Measurements from ENCODE around the gene CCDC30.
"Not testable (repeated sequence)": the region's sequence is repeated elsewhere in the genome, so short reads cannot be mapped to it uniquely, and the experiment has no call there.

The CCDC30 gene

DNA sequence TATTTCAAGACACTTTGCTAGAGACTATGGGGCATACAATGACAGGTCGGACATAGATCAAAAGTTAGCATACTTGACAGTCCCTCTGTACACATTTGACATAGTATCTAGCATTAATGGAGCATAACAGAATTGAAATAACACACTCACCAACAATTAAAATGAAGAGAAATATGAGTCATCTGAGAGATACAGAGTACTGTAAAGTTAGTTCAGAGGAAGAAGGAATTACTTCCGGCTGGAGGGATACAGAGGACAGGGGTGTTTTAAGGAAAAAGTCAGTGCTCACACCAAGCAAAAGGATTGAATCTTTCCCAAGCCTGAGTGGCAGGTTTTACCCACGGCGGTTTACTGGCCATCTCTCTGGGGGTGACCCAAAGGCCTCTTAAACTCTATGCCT, 9.7 kb upstream of the CCDC30 start:
- no peak for DNase-seq (ENCODE audit: low read depth)

DNA sequence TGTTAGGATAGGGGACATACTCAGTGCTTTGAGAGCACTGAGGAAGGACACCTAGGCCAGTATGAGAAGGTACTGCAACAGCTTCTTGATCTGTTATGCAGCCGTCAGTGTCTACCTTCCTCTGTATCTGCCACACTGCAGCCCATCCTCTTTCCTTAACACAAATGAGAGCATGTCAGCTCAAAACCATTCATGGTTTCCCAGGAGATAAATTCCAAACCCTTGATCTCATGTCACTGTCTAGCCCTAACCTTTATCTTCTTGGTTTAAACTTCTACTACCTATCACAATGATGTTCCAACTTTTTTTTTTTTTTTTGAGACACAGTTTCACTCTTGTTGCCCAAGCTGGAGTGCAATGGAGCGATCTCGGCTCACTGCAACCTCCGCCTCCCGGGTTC, 8.7 kb upstream of the CCDC30 start:
- no peak for DNase-seq (ENCODE audit: low read depth)

DNA sequence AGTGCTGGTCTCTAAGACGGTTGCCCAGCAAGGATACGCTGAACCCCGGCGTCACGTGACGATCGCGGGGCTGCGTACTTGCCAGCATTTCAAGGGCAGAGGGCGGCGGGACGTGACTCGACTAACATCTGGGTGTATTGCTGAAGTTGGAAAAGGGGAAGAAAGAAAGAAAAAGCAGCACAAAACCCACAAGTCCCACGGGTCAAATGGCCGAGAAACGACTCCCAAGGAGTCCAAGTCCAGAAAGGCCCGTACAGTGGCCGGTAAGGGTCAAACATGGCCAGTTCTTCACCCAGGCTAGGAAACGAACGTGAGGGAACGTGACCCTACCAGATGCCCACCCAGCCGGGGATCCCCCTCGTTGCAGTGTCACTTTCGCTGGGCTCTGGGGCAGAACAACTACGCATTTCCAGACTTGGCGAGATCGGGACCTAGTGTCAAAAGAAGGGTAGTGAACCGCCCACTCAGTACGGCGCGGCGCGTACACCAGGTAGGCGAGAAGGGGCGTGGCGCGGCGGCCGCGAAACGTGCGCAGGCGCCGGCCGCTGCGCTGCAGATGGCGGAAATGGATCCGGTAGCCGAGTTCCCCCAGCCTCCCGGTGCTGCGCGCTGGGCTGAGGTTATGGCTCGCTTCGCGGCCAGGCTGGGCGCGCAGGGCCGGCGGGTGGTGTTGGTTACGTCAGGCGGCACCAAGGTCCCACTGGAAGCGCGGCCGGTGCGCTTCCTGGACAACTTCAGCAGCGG, 6.9 kb upstream of the CCDC30 start, which contains the start of the genes PPCS and ZMYND12:
Gene PPCS (plus strand): TSS at position 534 of the 744 bp plus-strand sequence. CDS start 23 bp downstream, at position 557.
Gene ZMYND12 (minus strand): TSS at position 13 of the 744 bp plus-strand sequence. CDS start 25 bp downstream, outside the sequence.
- peak; percentile 38 for DNase-seq (ENCODE audit: low read depth)

DNA sequence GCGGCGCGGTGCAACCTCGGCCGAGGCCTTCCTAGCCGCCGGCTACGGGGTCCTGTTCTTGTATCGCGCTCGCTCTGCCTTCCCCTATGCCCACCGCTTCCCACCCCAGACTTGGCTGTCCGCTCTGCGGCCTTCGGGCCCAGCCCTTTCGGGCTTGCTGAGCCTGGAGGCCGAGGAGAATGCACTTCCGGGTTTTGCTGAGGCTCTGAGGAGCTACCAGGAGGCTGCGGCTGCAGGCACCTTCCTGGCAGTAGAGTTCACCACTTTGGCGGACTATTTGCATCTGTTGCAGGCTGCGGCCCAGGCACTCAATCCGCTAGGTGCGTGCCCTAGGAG, 6.4 kb upstream of the CCDC30 start:
- peak; percentile 12 for DNase-seq (ENCODE audit: low read depth)

DNA sequence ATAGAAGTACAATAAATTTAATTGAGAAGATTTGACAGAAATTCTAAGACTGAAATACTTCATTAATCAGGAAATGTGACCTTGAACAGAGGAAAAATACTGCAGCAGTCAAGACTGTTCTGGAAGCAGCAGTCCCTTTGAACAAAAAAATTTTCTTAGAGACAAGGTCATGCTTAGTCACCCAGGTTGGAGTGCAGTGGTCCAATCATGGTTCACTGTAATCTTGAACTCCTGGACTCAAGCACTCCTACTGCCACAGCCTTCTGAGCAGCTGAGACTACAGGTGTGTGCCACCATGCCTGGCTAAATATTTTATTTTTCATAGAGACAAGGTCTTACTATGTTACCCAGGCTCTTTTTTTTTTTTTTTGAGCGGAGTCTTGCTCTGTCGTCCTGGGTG, 1.9 kb upstream of the CCDC30 start:
- no peak for DNase-seq (ENCODE audit: low read depth)

DNA sequence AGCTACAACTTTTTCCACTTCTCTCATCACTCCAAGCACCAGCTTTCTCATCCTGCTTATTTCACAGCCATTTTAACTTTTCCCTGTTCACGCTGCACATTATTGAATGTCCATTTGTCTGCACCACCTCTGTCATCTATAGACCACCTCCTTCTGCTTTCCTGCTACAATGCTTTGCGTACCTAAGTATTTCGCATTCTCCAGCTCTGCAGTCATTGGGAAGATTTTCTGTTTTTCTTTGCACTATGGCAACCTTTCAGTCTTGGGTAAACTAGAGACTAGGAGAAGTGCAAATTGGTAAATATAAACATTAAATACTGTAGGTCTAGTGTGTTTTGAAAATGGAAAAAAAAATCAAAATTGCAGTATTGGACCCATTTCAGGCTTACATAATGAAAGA, 835 bp downstream of the CCDC30 start:
- no peak for DNase-seq (ENCODE audit: low read depth)

DNA sequence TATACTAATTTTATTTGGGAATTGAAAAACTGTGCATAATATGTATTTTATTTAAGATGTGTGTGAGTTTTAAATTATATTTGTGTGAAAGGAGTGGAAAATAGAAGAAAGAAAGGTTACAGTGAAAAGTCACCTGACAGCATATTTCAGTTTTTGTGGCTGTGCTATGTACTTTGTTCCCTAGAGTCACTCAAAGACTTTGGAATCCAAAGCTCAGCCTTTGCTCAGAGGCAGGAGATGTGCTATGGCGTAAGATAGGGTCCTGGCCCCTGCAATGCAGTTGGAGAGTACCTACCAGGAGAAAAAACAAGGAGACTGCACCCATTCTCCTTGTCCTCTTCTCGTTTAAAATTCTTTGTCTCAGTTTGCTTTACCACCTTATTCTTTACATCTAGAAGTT, 2.9 kb downstream of the CCDC30 start:
- DNase-seq (ENCODE audit: low read depth), result no peak

DNA sequence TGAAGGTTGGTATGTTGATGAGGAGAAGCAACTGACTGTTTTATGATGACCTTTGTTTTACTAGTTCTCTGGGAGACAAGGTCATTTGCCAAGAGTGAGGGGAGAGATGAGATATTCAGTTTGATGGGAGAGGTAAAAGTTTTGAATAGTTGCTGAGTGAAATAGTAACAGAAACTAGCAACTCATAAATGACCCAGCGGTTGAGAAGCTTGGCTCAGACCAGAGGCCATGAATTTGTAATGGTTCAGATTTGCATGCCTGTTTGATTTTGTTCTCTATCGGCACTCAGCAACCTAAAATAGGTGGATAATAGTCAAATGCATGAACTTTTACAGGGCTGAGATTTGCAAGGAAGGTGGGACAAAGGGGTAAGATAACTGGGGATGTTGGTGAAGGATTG, 6.6 kb downstream of the CCDC30 start:
- no peak for DNase-seq (ENCODE audit: low read depth)

DNA sequence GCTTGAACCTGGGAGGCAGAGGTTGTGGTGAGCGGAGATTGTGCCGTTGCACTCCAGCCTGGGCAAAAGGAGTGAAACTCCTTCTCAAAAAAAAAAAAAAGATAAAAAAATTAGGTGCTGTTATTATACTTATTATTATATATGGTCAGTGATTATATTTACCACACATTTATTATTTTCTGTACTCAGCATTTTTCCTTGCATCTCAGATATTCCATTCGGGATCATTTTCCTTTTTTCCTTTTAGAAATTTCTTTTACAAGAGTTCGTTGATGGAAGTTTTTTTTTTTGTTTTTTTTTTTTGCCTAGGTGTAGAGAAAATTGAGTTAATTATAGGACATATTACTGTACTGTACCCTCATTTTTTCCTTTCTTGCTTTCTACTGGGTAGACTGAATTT, 13.5 kb downstream of the CCDC30 start:
- DNase-seq (ENCODE audit: low read depth), result no peak

DNA sequence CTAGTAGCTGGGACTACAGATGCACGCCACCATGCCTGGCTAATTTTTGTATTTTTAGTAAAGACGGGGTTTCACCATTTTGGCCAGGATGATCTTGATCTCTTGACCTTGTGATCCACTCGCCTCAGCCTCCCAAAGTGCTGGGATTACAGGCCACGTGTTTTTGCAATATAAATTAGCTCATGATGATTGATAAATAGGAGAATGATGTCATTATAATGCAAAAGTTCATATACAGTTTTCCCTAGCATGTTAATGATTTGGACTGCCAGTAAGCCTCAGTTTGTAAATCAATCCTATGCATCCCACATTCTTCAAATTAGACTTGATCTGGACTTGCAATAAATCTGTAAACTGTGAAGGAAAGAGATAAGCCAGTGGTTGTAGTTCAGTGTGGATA, 14.3 kb downstream of the CCDC30 start:
- DNase-seq (ENCODE audit: low read depth), result not testable (repeated sequence)

DNA sequence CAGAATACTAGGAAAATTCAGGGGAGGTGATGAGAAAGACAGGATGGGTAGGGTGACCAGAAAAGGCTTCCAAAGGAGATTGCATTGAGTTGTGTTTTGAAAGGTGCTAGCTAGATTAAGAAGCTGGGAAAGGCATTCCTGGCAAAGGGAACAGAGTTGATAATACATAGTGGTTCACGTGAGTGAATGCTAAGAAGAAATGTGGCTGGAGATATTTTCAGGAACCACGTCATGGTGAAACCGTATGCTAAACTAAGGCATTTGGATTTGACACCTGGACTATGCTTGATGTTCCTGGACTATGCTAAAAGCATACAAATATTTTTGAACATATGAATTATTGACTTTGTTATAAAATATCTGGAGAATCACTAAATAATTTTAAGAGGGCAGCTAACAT, 14.7 kb downstream of the CCDC30 start:
- no peak for DNase-seq (ENCODE audit: low read depth)

DNA sequence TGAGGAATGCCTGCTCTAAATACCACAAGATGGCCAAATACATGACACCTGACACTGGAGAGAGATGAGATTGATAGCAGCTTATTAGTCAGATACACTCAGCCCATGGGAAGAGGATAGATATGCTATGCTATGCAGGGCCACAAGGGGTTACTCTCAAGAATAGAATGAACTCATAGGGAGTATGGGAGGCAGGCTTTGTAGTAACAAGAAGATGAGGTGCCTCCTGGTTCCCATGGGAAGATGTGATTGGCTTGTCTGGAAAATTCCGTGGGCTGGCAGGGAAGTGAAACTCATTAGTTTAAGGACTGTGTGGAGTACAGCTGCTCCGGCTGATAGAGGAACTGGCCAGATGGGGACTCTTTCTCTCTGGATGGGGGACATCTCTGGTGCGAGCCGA, 16.5 kb downstream of the CCDC30 start:
- peak; percentile 17 for DNase-seq (ENCODE audit: low read depth)

DNA sequence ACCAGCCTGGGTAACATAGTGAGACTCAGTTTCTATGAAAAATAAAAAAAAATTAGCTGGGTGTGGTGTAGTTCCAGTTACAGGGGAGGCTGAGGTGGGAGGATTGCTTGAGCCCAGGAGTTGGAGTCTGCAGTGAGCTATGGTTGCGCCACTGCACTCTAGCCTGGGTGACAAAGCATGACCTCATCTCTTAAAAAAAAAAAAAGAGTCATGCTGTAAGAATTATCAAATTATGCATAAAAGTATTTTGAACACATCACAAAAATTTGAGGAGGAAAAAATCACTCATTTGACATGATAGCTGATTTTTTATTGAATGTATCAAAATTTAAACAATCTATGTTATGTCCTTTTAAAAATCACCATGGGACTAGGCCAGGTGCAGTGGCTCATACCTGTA, 17.8 kb downstream of the CCDC30 start:
- no peak for DNase-seq (ENCODE audit: low read depth)

DNA sequence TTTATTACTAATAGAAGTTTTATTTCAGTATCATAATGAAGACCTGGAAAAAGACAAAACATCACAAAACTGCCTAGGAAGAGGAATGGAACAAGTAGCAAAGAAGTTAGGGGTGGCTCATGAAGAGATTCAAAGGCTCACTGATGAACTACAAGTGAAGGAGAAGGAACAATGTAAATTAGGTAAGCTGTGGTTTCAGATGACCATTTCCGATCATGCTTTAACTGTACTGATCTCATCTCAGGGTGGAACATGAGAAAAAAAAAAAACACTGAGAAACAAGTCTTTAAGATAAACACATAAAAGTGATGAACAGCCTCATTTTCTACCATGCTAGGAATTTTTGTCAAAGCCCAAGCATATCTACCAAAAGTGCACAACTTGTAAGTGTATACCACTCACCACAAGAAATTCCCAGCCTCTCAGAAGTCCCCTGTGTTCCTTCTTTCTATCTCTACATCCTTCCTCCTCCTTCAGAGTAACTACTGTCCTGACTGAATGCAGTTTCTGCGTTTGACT, 19.6 kb downstream of the CCDC30 start:
- DNase-seq (ENCODE audit: low read depth), result no peak

DNA sequence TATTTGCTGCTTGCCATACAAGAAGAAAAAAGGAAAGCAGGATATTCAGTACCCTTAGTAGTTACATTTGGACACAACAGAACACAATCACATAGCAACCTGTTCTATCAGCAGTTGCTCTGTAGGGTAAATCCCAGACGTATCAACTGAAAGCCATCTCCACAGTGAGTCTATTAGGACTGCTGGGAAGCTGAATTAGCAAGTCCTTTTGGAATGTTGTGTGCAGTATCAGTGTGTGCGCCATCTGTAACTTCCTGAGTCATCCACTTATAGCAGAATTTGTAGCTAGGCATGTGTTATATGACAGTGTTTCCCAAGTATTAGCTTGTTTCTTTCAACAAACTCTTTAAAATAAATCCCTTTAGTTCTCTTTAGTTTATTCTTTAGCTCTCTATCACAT, 21.3 kb downstream of the CCDC30 start:
- DNase-seq (ENCODE audit: low read depth), result peak; percentile 61

DNA sequence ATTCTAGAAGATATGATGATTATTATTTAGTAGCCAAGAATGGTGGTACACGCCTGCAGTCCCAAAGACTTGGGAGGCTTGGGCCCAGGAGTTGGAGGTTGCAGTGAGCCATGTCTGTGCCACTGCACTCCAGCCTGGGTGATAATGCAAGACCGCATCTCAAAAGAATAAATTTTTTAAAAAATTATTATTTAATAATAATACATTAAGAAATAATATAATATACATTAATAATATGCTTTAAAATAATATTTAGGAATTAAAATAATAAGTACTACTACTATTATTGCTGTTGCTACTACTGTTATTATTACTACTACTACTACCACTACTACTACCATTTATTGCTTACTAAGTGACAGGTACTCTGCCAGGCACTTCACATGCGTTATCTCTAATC, 27.2 kb downstream of the CCDC30 start:
- no peak for DNase-seq (ENCODE audit: low read depth)

DNA sequence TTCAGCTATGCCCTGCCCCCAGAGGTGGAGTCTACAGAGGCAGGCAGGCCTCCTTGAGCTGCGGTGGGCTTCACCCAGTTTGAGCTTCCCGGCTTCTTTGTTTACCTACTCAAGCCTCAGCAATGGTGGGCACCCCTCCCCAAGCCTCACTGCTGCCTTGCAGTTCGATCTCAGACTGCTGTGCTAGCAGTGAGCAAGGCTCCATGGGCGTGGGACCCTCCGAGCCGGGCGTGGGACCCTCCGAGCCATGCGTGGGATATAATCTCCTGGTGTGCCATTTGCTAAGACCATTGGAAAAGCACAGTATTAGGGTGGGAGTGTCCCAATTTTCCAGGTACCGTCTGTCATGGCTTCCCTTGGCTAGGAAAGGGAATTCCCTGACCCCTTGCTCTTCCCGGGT, 38.9 kb downstream of the CCDC30 start:
- DNase-seq (ENCODE audit: low read depth), result not testable (repeated sequence)

DNA sequence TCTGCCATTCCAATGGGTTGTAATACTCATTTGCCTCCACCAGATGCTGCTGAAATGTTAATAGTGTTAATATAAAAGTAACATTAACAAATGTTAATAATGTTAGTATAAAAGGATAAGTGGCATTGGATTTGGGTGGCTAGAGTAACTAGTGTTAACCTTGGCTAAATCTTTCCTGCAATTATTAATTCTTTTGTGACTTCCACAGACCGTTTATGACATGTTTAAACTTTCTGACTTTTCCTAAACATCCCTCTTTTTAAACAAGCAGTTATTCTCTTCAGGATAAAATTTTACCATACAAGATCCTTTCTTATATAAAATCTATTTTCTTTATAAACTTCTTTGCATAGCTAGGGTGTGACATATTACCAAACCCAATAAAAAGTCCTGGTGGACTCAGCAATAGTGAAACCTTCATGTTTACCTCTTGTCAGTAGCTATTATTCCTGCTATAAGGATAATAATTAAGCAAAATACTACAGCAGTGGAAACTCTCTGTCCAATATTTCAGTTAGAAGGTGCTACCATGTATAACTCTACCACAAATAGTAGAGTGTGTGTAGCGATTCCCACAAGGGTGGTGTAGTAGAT, 41.5 kb downstream of the CCDC30 start:
- no peak for DNase-seq (ENCODE audit: low read depth)

DNA sequence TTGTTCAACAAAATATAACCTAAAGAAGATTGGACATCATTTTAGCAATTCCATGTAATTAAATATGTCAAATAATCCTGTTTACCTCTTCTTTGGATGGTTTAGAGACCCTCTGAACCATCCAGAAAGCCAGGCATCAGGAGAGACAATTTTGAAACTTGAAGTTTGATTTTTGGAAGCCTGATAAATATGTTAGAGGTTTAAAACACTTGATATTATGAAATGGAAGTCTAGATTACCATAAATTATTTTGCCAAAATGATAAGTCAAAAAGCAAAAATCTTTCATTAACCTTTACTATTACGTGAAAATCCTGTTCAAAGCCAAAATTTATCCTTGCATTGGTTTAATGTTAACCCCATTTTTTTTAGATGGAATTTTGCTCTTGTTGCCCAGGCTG, 43.5 kb downstream of the CCDC30 start:
- no peak for DNase-seq (ENCODE audit: low read depth)

DNA sequence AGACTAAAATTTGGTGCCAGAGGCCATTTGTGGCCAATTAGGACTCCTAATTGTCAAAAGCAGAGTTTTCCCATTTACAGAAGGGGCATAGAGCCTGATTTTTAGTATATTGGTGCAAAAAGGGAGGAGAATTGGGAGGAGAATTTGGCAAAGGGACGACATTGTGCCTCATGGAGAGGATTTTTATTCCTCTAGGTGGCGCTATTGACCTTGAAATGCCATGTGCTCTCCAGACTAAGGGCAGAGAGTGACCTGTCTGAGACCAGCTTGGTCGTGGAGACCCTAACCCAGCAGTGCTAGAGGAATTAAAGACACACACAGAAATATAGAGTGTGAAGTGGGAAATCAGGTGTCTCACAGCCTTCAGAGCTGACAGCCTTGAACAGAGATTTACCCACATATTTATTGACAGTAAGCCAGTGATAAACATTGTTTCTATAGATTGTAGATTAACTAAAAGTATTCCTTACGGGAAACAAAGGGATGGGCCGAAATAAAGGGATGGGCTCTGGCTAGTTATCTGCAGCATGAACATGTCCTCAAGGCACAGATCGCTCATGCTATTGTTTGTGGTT, 48.6 kb downstream of the CCDC30 start:
- DNase-seq (ENCODE audit: low read depth), result peak; percentile 11

DNA sequence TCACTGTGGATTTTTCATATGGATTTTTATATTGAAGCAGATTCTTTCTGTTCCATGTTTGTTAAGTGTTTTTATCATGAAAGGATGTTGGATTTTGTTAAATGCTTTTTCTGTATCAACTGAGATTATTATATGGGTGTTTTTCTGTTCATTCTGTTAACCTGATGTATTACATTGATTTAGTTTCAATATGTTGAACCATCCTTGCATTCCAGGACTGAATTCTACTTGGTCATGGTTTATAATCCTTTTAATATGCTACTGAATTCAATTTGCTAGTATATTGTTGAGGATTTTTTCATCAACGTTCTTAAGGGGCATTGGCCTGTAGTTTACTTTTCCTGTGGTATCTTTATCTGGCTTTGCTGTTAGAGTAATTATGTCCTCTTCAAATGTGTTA, 55.8 kb downstream of the CCDC30 start:
- DNase-seq (ENCODE audit: low read depth), result no peak

DNA sequence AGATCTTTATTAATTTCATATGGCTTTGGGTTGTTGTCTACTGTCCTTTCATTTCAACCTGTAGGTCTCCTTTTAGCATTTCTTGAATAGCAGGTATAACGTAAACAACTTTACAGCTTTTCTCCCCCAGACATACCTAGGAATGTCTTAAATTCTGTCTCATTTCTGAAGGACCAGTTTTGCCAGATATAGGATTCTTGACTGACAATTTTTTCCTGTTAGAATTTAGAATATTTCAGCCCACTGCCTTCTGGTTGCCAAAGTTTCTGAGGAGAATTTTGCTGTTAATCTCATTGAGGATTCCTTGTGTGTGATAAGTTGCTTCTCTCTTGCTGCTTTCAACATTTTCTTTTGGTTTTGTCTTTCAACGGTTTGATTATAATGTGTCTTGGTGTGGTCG, 60.1 kb downstream of the CCDC30 start:
- no peak for DNase-seq (ENCODE audit: low read depth)

DNA sequence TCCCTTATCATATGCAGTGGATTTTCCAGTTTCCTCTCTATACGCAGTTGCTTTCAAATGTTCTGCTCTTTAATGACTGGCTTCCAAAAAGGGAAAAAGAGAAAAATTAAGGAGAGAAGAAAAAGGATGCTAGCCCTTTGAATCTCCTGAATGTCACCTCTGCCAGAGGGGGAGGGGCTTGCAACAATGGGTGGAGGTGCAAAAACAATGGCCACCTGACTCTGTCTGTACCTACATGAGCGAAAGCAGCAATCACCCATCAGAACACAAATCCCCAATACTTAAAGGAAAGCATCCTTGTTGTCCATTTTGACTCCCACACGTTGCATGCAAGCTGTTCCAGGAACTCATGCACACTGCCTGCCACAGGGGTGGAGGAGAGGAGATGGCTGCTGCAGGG, 61.2 kb downstream of the CCDC30 start:
- DNase-seq (ENCODE audit: low read depth), result no peak
